Fibroblast of the aortic adventitia (primary cell): ENCODE measurements around the gene SDK2. TPM values are rescaled to one million over a fixed set of nuclear protein-coding genes. Genes with fewer than 3 reads are reported as not detected.
A peak's percentile ranks its signal among the peaks of the same experiment; 100 is the strongest.

Experiments used
- DNase-seq: peaks from one replicate; pipeline ENCODE4 v3.0.0-alpha.2; 2010; ENCODE audit warnings: low read depth
- H3K4me3 ChIP-seq: 2 replicates; pipeline ENCODE4 v1.5.1; 2011; ENCODE audit warnings: low read depth, mild to moderate bottlenecking, control low read depth, low read length, moderate library complexity
- CTCF ChIP-seq: IDR thresholded peaks from 2 replicates; pipeline ENCODE4 v1.5.1; 2011; ENCODE audit warnings: mild to moderate bottlenecking, low read length, control low read depth, inconsistent platforms; ENCODE audit not compliant: insufficient read depth
- total RNA-seq: library from RNA; depleted of rRNA; stranded (reverse); fragments of >200 nt; gene quantifications from 2 replicates; pipeline ENCODE4 v1.2.3, GENCODE V29; 2012; ENCODE audit warnings: low replicate concordance

The SDK2 gene
- total RNA-seq, 1 donor: not detected

- no peak for TF ChIP-seq CTCF
- H3K4me3 ChIP-seq: peak overlapping the region; percentile 13
- DNase-seq: no peak
Measured at GRCh38 chr17:73343739-73344454, 300.3 kb downstream of the SDK2 start.

- no peak for TF ChIP-seq CTCF
- H3K4me3 ChIP-seq: peak overlapping the region; percentile 22
- DNase-seq: peak; percentile 81
Measured at GRCh38 chr17:73343168-73343634, 301.0 kb downstream of the SDK2 start.

GRCh38 chr17:73342541-73343167 lies 301.6 kb downstream of the SDK2 start:
- H3K4me3 ChIP-seq: peak overlapping the region; percentile 22
- peak; percentile 71 for DNase-seq
- peak; percentile 29 for TF ChIP-seq CTCF

GRCh38 chr17:73342050-73342522 lies 302.2 kb downstream of the SDK2 start:
- no peak for TF ChIP-seq CTCF
- DNase-seq: peak; percentile 91

GRCh38 chr17:73341350-73342049 lies 302.7 kb downstream of the SDK2 start:
- no peak for DNase-seq
- no peak overlapping the region for H3K4me3 ChIP-seq
- TF ChIP-seq CTCF: no peak

More at GRCh38 chr17:73342050-73342522, 302.2 kb downstream of the SDK2 start:
- no peak overlapping the region for H3K4me3 ChIP-seq

- no peak overlapping the region for H3K4me3 ChIP-seq
- DNase-seq: peak; percentile 94
- TF ChIP-seq CTCF: peak; percentile 59
Measured at GRCh38 chr17:73340093-73340596, 304.1 kb downstream of the SDK2 start.
